PC-3 (cell line): ENCODE measurements around the gene MAFB.

Experiments used
- EZH2 ChIP-seq: fragments of 300-600 bp; sonication (generic); IDR thresholded peaks from one replicate; pipeline ENCODE4 v1.6.1; 2017; ENCODE audit warnings: antibody characterized with exemption, mild to moderate bottlenecking, low read length; ENCODE audit not compliant: unreplicated experiment
- TF ChIP-seq, protein P1 (sequence below): fragments of 300-600 bp; sonication (generic); conservative IDR thresholded peaks from 2 replicates; pipeline ENCODE4 v1.5.1; 2017; ENCODE audit warnings: antibody characterized with exemption, low read depth, mild to moderate bottlenecking, low read length

GRCh38 chr20:40717343-40717865 is 28.4 kb upstream of the MAFB start:
- TF ChIP-seq, protein P1, sequence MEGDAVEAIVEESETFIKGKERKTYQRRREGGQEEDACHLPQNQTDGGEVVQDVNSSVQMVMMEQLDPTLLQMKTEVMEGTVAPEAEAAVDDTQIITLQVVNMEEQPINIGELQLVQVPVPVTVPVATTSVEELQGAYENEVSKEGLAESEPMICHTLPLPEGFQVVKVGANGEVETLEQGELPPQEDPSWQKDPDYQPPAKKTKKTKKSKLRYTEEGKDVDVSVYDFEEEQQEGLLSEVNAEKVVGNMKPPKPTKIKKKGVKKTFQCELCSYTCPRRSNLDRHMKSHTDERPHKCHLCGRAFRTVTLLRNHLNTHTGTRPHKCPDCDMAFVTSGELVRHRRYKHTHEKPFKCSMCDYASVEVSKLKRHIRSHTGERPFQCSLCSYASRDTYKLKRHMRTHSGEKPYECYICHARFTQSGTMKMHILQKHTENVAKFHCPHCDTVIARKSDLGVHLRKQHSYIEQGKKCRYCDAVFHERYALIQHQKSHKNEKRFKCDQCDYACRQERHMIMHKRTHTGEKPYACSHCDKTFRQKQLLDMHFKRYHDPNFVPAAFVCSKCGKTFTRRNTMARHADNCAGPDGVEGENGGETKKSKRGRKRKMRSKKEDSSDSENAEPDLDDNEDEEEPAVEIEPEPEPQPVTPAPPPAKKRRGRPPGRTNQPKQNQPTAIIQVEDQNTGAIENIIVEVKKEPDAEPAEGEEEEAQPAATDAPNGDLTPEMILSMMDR = no peak
- no peak for TF ChIP-seq EZH2
